Stromal cell of bone marrow (primary cell): Measurements from ENCODE around the gene GNAQ.

ENCODE experiments used
- DNase-seq: peaks from one replicate; pipeline ENCODE4 v3.0.0-alpha.2; 2012; ENCODE audit warnings: low read depth

Gene GNAQ

GRCh38 chr9:77843871-77844155 is 187.8 kb downstream of the GNAQ start:
- DNase-seq = no peak

DNA sequence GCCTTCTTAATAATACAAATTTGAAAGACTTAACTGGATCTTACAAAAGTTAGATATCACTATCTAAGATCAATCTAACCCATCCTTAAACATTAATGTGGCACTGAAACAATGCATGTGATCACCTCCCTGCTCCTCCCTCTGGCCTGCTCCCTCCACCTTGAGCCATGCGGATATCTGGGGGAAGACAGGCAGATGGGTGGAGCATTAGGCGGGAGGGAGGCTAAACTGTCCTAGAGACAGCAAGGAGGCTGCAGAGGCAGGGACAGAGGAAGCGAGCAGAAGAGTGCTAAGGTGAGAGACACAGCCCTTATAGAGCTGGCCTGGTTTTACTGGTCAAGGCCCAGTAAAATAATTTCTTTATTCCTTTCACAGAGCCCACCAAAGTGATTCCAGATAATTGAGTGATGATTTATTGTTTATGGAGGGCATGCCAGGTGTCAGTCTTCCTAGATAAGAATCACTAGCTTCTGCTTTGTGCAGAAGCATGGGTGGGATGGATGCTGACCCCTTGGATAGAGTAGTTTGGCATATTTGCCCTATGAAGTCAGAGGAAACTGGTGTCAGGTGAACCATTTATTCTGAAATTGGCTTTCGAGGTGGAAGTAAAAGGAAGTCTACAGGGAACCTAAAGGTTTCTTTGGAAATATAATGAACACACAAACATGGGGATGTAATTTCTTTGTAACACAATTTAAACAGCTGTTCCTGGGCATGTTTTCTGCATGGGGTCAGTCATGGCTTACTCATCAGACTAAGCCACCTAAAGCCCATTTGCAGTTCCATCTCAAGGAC is 188.3 kb downstream of the GNAQ start:
- no peak for DNase-seq

GRCh38 chr9:77841739-77842386 is 189.7 kb downstream of the GNAQ start:
- DNase-seq = no peak

GRCh38 chr9:77839459-77840140 is 192.0 kb downstream of the GNAQ start:
- peak; percentile 52 for DNase-seq

DNA sequence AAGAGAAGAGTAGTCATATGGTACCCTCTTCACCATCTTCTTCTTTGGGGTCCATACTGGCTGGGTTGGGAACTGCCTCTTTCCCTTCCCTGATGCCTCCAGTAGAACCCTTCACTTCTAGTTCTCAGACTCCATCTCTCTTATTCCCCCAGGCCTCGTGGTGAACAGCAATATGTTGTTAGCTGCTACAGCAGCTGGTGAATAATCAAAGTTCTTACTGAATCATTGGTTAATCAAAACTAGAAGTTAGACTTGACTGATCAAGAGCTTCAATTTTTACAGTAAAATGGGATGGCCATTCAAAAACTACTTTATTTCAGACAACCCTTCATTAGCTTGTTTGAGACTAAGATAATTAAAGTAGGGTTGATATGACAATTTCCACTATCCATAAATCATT is 192.6 kb downstream of the GNAQ start:
- DNase-seq = no peak

DNA sequence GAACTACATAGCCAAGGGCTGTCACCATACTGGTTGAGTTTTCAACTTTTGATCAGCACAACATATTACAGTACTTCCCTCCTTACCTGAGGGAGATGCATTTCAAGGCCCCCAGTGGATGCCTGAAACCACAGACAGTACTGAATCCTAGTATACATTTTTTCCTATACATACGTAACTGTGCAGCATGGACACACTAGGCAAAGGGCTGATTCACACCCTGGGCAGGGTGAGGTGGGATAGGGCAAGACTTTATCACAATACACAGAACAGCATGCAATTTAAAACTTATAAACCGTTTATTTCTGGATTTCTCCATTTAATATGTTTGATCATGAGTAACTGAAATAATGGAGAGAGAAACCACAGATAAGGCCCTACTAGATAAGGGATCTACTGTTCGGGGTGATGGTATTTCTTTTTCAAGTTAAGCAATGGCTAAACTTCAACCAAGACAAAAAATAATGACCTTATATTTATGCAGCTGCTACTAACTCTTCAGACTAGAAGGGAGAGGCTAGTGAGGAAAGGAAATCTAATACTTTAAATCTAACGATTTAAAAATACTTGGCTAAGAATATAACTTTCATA is 196.6 kb downstream of the GNAQ start:
- DNase-seq = no peak

DNA sequence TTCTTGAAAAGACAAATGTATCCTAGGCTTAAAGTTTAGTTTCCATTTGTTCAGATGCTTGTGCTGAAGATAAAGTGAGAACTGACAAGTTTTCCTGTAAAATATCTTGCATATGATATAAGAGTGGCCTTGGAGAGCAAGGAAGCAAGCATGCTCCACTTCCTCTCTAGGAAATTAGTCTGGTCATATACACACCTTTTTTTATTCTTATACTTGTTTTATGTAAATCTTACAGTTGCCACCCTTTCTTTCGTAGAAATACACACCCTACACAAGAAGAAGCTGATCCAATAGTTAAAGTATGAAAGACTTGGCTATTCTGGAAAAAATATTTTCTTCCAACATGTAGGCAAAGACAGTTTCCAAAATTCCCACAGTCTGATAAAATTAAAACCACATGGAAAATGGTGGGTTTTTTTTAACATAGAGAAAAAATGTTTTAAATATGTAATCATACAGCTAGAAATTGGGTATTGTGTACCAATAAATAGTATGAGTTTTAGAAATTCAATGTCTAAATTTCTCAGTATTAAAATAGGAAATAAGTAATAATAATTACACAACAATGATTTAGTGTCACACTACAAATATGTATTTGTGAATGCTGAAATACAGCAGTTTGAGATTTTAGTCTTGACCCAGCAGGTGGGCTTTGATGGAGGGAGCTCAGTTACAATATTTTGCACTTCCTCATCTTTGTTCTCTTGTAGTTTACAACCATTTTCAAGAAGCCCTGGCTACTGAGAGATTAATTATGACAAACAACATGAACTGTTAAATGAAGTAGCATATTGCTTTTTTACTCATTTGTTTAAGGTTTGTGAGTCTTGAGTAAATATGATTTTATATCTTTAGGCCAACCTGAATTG is 197.8 kb downstream of the GNAQ start:
- no peak for DNase-seq

DNA sequence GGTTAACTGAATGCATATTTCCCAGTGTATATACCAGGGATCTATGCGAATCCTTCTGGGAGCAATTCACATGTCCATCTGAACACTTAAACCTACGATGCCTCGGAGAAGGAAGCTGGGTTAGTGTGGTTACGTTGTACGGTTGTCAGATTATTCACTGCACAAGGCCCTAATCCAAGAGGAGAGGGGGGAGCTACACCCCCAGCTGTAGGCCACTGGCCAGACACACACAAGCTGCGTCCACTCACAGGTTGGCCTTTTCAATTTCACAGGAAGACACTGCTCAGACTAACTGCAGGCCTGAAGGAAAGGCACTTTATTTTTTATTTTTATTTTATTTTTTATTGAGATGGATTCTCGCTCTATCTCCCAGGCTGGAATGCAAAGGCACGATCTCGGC is 199.0 kb downstream of the GNAQ start:
- no peak for DNase-seq

DNA sequence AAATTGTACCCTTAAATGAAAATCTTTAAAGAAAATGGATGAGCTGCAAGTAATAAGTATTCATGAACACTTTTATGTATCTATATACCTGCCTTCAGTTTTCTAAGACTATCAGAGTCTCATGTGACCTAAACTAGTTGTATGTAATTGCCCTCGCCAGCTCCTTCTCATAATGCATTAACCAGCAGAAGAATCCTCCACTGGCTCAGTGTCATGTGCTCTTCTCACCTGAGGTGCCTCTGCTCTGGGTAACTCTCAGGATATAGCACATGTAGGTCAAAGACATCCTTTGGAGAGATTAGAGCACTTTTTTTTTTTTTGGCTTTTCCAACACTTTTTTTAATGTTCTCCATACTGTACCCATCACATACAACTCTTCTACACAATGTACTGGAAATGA is 199.8 kb downstream of the GNAQ start:
- no peak for DNase-seq

DNA sequence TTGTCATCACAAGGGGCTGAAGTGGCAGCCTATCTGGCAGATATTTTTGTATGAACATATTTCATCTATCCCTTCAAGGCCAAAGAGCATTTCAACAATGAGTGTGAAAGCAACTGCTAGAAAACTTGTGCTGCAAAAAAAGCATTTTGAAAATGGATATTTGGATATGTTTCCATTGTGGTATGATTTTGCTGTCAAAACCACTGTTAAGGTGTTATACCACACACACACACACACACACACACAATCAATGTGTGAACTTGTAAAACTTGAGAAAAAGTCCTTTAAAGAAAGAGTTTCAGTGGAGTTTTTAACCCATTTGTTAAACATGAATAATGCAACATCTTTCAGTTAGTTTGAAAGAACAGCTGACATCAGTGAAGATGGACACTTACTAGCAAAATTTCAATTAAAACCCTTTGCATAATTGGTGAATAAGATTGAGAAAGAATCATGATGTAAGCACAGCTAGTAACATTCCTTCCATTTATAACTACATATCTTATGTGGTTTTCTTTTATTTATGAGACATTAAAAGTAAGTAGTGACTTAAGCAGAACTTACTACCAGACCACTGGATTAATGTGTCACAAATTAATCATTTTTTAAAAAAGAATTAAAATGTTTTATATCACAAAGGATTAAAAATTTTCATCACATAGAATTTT is 200.9 kb downstream of the GNAQ start:
- no peak for DNase-seq

DNA sequence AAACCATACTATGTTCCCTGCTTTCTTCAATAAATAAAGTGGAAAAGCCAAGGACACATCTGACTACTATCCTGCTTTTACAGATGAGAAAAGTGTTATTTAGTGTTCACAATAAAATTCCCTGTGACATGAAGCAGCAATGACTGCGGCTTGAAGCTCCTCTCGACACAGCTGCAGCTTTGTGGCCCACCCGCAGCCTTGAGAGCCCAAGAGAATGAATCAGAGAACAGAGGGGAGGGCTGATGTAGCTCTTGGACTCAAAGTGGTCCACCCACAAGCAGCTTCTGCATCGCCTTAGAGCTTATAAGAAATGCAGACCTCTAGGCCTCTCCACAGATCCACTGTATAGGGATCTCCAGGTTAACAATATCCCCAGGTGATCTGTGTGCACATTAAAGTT is 202.2 kb downstream of the GNAQ start:
- DNase-seq = no peak

DNA sequence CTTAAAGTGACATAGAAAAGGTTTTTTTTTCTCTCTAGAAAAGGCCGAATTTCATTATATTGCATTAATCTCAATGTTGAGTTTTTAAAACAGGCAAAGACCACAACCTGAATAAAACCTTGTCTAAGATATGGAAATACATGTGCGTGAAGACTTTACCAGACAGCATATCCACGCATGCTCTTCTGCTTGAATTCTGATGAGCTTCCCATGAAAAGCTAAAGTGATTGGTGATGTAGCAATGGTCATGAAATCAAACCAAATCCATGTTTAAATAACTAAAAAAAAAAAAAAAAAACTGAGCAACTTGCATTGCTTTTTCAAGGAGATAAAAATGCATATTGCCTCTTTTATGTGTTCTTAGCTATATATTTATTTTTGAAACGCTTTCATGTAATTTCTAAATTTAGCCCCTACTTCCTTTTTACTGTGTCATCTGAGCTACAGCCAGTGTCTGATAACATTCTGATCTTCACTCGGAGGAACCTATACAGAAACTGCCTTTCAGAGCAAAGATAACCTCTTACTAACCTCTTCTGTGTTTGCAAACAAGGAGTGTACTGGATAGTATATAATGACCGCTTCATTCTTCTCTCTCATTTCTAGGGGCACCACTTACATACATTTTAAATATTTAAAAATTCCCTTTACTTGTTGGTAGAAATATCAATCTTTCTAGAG is 204.4 kb downstream of the GNAQ start:
- no peak for DNase-seq

DNA sequence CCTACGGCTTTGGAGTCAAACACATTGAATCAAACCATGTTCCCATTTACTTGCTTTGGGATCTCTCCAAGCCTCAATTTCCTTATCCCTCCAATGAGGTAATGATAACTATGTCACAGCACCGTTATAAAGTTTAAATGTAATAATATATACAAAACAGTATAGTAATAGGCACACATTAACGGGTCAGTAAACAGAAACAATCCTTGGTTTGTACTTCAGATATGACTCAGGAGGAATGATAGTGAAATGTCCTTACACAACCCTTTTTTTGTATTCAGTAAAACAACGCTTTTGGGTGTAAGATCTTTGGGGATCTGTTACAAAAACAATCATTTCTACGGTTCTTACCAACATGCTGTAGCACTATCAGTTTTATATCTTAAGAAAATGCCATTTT is 205.0 kb downstream of the GNAQ start:
- no peak for DNase-seq

DNA sequence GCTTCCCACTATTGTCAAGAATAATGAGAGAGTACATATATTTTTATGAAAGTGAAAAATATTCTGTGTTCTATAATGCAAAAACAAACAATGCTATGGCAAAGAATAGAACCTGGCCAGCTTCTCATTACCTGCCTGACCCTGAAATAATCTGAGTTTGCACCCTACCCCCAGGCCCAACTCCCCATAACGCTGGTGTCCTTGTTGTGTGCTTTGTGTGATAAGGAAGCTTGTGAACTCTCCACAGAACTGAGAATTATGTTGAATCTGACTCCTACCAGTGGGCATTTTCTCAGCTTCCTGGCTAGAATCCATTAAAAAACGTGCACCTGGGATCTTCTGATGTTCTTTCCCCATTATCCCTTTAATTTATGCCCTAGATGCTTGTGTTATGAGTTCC is 205.5 kb downstream of the GNAQ start:
- no peak for DNase-seq

DNA sequence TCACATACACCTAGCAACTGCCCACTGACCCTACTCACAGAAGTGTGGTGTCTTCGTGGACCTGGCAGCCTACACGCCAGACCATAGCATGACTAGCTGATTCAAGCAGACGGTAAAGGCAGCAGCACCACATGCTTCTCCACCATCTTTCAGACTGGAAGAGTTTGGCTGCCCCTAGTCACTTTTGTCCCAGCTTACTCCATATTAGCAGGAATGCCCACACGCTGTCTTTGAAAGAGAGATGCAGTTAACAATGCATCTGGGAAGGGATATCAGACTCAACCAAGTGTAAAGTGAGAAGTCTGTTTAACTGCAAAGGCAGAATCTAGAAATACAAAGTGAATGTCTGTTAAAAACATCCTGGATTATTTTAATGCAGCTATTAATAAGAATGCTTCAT is 206.2 kb downstream of the GNAQ start:
- DNase-seq = no peak

DNA sequence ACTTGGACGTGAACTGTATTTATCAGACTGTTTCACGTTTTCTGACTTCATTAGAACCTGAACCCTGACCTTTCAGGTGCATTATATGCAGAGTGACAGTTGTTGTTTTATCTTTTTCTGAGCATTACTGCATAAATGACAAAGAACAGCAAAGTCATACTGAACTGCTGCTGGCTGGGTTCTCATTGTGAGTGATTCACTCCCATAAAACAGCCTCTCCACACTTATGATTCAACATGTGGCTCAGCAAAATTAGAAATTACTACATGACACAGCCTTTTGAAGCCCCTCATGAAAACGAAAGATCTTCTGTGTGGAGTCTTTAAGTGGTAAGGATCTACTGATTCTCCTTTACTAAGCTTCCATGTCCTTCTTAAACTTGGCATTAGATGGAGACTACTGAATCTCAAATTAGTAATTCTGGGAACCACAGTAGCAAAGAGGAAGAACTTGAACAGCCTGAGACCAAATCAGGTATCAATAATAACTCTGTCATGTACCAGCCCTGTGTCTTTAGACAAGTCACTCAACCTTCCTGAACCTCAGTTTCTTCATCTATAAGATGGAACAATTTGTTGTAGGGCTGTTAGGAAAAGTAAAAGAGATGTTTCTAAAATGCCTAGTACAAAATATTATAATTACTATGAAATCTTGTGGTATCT is 211.2 kb downstream of the GNAQ start:
- peak; percentile 75 for DNase-seq

DNA sequence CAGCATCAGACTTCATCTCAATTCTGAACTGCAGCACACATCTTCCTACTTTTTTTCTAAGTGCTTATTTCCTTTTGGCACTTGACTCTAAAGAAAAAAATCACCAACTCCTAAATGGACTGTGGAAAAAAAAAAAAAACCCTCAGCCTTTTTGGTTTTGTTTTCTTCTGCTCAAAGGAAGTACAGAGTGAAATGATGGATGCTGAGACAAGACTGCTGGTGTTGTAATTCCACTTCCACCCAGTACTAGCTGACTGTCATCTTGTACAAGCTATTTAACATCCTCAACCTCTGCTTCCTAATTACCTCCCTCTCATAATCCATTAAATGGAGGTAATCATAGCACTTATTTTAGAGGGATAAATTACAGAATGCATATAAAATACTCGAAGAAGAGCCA is 212.0 kb downstream of the GNAQ start:
- DNase-seq = peak; percentile 30

DNA sequence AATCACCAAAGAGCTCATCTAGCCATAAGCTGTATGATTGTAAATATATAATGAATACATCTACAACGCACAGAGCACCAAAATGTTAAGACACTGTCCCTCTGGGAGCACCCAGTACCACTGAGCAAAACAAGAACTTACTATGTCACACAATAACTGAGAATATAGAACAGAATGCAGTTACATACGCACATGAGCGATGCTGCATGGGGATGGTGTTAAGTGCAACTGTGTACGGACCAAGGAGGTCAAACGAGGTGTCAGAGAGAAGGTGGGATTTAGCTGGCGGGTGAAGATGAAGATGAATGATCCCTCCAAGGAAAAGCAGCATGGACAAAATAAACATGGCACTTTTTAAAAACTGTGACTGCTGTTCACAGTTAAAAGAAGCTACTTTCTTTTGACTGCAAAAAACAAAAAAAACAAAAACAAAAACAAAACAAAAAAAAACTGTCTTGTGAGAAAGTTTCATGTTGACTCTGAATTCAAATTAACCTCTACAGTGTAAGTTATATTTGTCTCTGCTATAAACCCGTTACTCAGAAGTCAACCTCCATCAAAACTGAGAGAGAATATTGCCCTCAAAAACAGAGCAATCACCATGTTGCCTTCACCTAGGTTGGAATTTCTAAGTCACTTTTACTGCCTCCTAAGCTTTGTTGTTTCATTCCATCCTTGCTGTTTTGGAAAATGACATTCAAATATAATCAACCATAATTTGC is 213.9 kb downstream of the GNAQ start:
- DNase-seq = no peak

- no peak for DNase-seq
Measured at GRCh38 chr9:77816641-77817341, 214.8 kb downstream of the GNAQ start.
